Endodermal cell (in vitro differentiated cells): ENCODE measurements around the gene PSMG4. TPM values are rescaled to one million over a fixed set of nuclear protein-coding genes. Genes with fewer than 3 reads are reported as not detected.
"Not testable (repeated sequence)": the region's sequence is repeated elsewhere in the genome, so short reads cannot be mapped to it uniquely, and the experiment has no call there.

ENCODE experiments used
- DNase-seq: peaks from one replicate; pipeline ENCODE4 v3.0.0-alpha.2; 2017
- H3K27ac ChIP-seq: 2 replicates; pipeline ENCODE4 v1.5.1; 2013; ENCODE audit warnings: mild to moderate bottlenecking, low read depth, low read length, moderate library complexity
- H3K27me3 ChIP-seq: 2 replicates; pipeline ENCODE4 v1.6.1; 2013; ENCODE audit warnings: mild to moderate bottlenecking, low read length, moderate library complexity; ENCODE audit not compliant: insufficient read depth, control insufficient read depth, poor library complexity, severe bottlenecking
- H3K36me3 ChIP-seq: 2 replicates; pipeline ENCODE4 v1.7.0; 2013; ENCODE audit warnings: mild to moderate bottlenecking, low read length, moderate library complexity; ENCODE audit not compliant: control insufficient read depth, insufficient read depth
- H3K4me1 ChIP-seq: one replicate; pipeline ENCODE4 v1.7.0; 2013; ENCODE audit warnings: low read length; ENCODE audit not compliant: control insufficient read depth, insufficient read depth
- H3K4me3 ChIP-seq: 2 replicates; pipeline ENCODE4 v1.5.1; 2013; ENCODE audit warnings: mild to moderate bottlenecking, low read length, moderate library complexity
- H3K9ac ChIP-seq: 2 replicates; pipeline ENCODE4 v1.6.1; 2013; ENCODE audit warnings: mild to moderate bottlenecking, low read length, moderate library complexity; ENCODE audit not compliant: poor library complexity, severe bottlenecking; ENCODE audit errors: extremely low read depth
- H3K9me3 ChIP-seq: 2 replicates; pipeline ENCODE4 v1.6.1; 2013; ENCODE audit warnings: mild to moderate bottlenecking, low read length, moderate library complexity; ENCODE audit not compliant: control insufficient read depth
- H3K27ac Mint-ChIP-seq: 2 replicates; pipeline ENCODE4 v1.8.0; 2020; ENCODE audit warnings: mixed read lengths
- H3K27me3 Mint-ChIP-seq: 2 replicates; pipeline ENCODE4 v1.8.0; 2021; ENCODE audit warnings: mild to moderate bottlenecking, mixed read lengths; ENCODE audit not compliant: insufficient read depth
- H3K36me3 Mint-ChIP-seq: 2 replicates; pipeline ENCODE4 v1.8.0; 2020; ENCODE audit warnings: low read depth, mixed read lengths
- H3K4me1 Mint-ChIP-seq: 2 replicates; pipeline ENCODE4 v1.8.0; 2020; ENCODE audit warnings: mixed read lengths
- H3K4me3 Mint-ChIP-seq: 2 replicates; pipeline ENCODE4 v1.8.0; 2020; ENCODE audit warnings: mild to moderate bottlenecking, moderate library complexity, mixed read lengths
- H3K9me3 Mint-ChIP-seq: 2 replicates; pipeline ENCODE4 v1.8.0; 2020; ENCODE audit warnings: mild to moderate bottlenecking, mixed read lengths
- WGBS, 2 experiments: methylation state at CpG; one replicate each; pipeline versions ENCODE4 v1.1.5 to v1.1.7; 2013; ENCODE audit warnings: missing lambda C conversion rate in 2 of 2, mixed read lengths in 1 of 2; ENCODE audit not compliant: insufficient coverage in 1 of 2, insufficient read length in 1 of 2; 5-methylcytosine and 5-hydroxymethylcytosine counted together
- total RNA-seq, 2 donors: library from RNA; stranded (reverse); fragmentation: NEBNext Ultra II Directional in 1 of 2; extraction: Animal tissue kit (Norgen Biotek cat#: 25700) in 1 of 2; gene quantifications; 2 replicates in 1 of 2; 3 replicates in 1 of 2; pipeline ENCODE4 v1.2.1, GENCODE V29; 2021
- TF ChIP-seq, protein P1 (sequence below): fragments of 200-600 bp; sonication (generic); conservative IDR thresholded peaks from 2 replicates; pipeline ENCODE4 v1.5.0; 2021; ENCODE audit warnings: antibody characterized with exemption, mild to moderate bottlenecking

Gene PSMG4
- total RNA-seq, 2 donors from 2014 or later, result 16.0 to 21.5 TPM

- Histone ChIP-seq H3K4me1 (no peaks in the 10 kb centered on the region), H3K9ac (no peak overlapping the region), H3K27ac (no peak overlapping the region), H3K9me3 (no peaks in the 10 kb centered on the region), H3K27me3 (peaks cover 6% of the 10 kb centered on the region), H3K4me3 (no peak overlapping the region), H3K36me3 (no peaks in the 10 kb centered on the region)
- peaks cover 42% of the 10 kb centered on the region for H3K27me3 Mint-ChIP-seq
- H3K4me3 Mint-ChIP-seq, result no peak overlapping the region
- TF ChIP-seq, protein P1, sequence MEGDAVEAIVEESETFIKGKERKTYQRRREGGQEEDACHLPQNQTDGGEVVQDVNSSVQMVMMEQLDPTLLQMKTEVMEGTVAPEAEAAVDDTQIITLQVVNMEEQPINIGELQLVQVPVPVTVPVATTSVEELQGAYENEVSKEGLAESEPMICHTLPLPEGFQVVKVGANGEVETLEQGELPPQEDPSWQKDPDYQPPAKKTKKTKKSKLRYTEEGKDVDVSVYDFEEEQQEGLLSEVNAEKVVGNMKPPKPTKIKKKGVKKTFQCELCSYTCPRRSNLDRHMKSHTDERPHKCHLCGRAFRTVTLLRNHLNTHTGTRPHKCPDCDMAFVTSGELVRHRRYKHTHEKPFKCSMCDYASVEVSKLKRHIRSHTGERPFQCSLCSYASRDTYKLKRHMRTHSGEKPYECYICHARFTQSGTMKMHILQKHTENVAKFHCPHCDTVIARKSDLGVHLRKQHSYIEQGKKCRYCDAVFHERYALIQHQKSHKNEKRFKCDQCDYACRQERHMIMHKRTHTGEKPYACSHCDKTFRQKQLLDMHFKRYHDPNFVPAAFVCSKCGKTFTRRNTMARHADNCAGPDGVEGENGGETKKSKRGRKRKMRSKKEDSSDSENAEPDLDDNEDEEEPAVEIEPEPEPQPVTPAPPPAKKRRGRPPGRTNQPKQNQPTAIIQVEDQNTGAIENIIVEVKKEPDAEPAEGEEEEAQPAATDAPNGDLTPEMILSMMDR, result peak; percentile 31
- H3K36me3 Mint-ChIP-seq, result no peaks in the 10 kb centered on the region
- H3K27ac Mint-ChIP-seq, result no peak overlapping the region
- no peaks in the 10 kb centered on the region for H3K4me1 Mint-ChIP-seq
- H3K9me3 Mint-ChIP-seq, result no peaks in the 10 kb centered on the region
- DNase-seq, result peak; percentile 59
- 93% methylated on average over 20 to 24 of the region's 24 CpGs for WGBS, 2 experiments
Measured at GRCh38 chr6:3237761-3238662, 20.7 kb upstream of the PSMG4 start.

DNA sequence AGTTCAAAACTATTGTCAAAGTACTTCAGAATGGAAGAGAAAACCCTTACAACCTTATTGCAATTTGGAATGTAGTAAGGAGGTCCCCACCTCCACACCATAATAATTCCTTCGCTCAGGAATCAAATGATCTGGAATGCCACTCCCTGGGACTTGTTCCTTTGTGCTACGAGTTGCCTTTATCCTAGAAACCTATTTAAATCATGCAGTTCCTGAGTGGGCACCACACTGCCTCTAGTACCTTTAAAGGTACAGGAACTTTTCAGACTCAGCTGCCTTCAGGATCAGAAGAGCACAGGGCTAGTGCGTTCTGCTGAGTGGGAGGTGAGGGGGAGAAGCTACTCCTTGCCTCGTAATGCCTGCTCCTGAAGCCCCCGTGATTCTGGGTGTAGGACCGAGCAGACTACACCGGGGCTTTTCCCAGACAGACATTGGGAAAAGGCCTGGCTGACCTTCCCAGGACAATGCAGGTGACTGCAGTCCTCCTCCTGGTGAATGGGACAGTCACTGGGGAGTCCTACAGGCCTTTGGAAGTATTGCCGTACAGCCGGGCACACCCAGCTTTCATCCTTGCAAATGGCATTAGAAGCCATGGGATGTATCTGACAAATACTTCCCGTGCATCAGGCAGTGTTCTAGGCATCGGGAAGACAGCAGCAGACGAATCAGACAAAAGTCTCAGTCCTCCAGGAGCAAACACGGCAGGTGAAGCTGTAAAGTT lies 19.5 kb upstream of the PSMG4 start:
- TF ChIP-seq, protein P1, result peak; percentile 74
- Mint-ChIP-seq H3K4me3 (no peak overlapping the region), H3K36me3 (no peaks in the 10 kb centered on the region), H3K27me3 (peaks cover 34% of the 10 kb centered on the region), H3K9me3 (no peaks in the 10 kb centered on the region), H3K4me1 (no peaks in the 10 kb centered on the region), H3K27ac (no peak overlapping the region)
- no peak overlapping the region for H3K4me3 ChIP-seq
- H3K4me1 ChIP-seq, result no peaks in the 10 kb centered on the region
- no peaks in the 10 kb centered on the region for H3K27me3 ChIP-seq
- no peak overlapping the region for H3K9ac ChIP-seq
- 83 to 86% methylated on average over 12 to 13 of the region's 13 CpGs for WGBS, 2 experiments
- H3K9me3 ChIP-seq, result no peaks in the 10 kb centered on the region
- peak; percentile 81 for DNase-seq
- no peaks in the 10 kb centered on the region for H3K36me3 ChIP-seq
- no peak overlapping the region for H3K27ac ChIP-seq

DNA sequence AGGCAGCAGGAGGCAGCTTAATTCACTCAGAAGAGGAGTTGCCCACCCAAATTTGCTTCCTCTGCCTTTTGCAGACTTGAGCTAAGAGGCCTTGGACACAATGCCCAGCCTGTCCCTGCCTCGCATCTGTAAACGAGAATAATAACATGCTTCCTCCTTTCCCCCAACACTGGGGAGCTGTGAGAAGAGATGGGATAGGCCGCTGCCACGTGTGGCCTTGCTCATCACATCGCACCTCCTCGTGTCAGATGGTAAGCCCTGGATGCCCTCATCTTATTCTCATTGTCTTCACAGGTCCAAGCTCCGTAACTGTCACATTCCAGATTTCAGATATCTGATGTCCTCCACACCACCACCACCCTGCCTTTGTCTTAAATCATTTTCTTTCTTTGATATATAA lies 18.2 kb upstream of the PSMG4 start:
- Mint-ChIP-seq H3K27me3 (peaks cover 28% of the 10 kb centered on the region), H3K4me3 (no peak overlapping the region), H3K4me1 (no peaks in the 10 kb centered on the region), H3K9me3 (no peaks in the 10 kb centered on the region), H3K27ac (no peak overlapping the region), H3K36me3 (no peaks in the 10 kb centered on the region)
- TF ChIP-seq, protein P1, result no peak
- Histone ChIP-seq H3K27ac (no peak overlapping the region), H3K4me3 (no peak overlapping the region), H3K9ac (no peak overlapping the region), H3K4me1 (no peaks in the 10 kb centered on the region), H3K36me3 (no peaks in the 10 kb centered on the region), H3K9me3 (no peaks in the 10 kb centered on the region), H3K27me3 (no peaks in the 10 kb centered on the region)
- 89 to 100% methylated on average over 1 to 7 of the region's 7 CpGs for WGBS, 2 experiments
- DNase-seq, result no peak

DNA sequence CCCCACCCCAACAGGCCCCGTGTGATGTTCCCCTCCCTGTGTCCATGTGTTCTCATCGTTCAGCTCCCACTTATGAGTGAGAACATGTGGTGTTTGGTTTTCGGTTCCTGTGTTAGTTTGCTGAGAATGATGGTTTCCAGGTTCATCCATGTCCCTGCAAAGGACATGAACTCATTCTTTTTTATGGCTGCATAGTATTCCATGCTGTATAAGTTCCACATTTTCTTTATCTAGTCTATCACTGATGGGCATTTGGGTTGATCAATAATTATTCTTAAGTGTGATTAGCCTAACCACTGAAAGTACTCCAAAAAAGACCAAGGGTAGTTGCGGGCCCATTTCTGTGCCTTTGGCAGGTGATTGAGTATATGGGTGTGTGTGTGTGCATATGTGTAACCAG lies 17.0 kb upstream of the PSMG4 start:
- not testable (repeated sequence) for H3K9me3 Mint-ChIP-seq, H3K4me3 Mint-ChIP-seq, H3K4me1 Mint-ChIP-seq, H3K27ac ChIP-seq, H3K36me3 ChIP-seq, H3K36me3 Mint-ChIP-seq, H3K27ac Mint-ChIP-seq, H3K9me3 ChIP-seq, H3K27me3 ChIP-seq, H3K4me3 ChIP-seq, DNase-seq, H3K9ac ChIP-seq, H3K4me1 ChIP-seq
- WGBS, 2 experiments, result 99% methylated on average over 3 of the region's 4 CpGs; no CpG with 5 or more reads in 1 of the 2 experiments
- H3K27me3 Mint-ChIP-seq, result peaks cover 24% of the 10 kb centered on the region
